CD4-positive, CD25-positive, alpha-beta regulatory T cell (primary cell): Measurements from ENCODE around the gene PLGLB1. TPM values are rescaled to one million over a fixed set of nuclear protein-coding genes. Genes with fewer than 3 reads are reported as not detected.
"Not testable (repeated sequence)": the region's sequence is repeated elsewhere in the genome, so short reads cannot be mapped to it uniquely, and the experiment has no call there.

Experiments
- ATAC-seq, 2 donors: fragments of 150-1000 bp; cut with Tn5 transposase; one replicate each; pipeline ENCODE4 v1.10.0; 2021; ENCODE audit warnings: low read depth in 2 of 2, moderate number of reproducible peaks in 2 of 2, moderate library complexity in 1 of 2
- DNase-seq, 3 donors: peaks; one replicate each; pipeline versions ENCODE4 v3.0.0 to v3.0.0-alpha.2; 2012 to 2022; ENCODE audit warnings: mixed read lengths in 1 of 3
- H3K27ac ChIP-seq: one replicate; pipeline ENCODE4 v1.7.0; 2013; ENCODE audit warnings: mild to moderate bottlenecking, low read length; ENCODE audit not compliant: insufficient read depth, poor library complexity, severe bottlenecking
- H3K27me3 ChIP-seq: one replicate; pipeline ENCODE4 v1.7.0; 2013; ENCODE audit warnings: low read length; ENCODE audit not compliant: control insufficient read depth, insufficient read depth
- H3K36me3 ChIP-seq: one replicate; pipeline ENCODE4 v1.7.0; 2013; ENCODE audit warnings: mild to moderate bottlenecking, low read length, moderate library complexity; ENCODE audit not compliant: control insufficient read depth, insufficient read depth
- H3K4me1 ChIP-seq: 2 replicates; pipeline ENCODE4 v1.7.0; 2013; ENCODE audit warnings: mild to moderate bottlenecking, low read length; ENCODE audit not compliant: insufficient read depth, control insufficient read depth, poor library complexity, severe bottlenecking
- H3K4me3 ChIP-seq: one replicate; pipeline ENCODE4 v1.7.0; 2013; ENCODE audit warnings: low read depth, mild to moderate bottlenecking, low read length, moderate library complexity
- H3K9me3 ChIP-seq, 2 experiments: 1 replicate in 1 of 2; 2 replicates in 1 of 2; pipeline ENCODE4 v1.7.0; 2013; ENCODE audit warnings: low read length in 2 of 2, mild to moderate bottlenecking in 1 of 2, moderate library complexity in 1 of 2; ENCODE audit not compliant: control insufficient read depth in 2 of 2
- H3K27ac Mint-ChIP-seq, 3 donors: one replicate each; pipeline ENCODE4 v1.8.0; 2020 to 2022; ENCODE audit warnings: mild to moderate bottlenecking in 3 of 3, mixed read lengths in 3 of 3, moderate library complexity in 2 of 3
- H3K27me3 Mint-ChIP-seq: one replicate; pipeline ENCODE4 v1.8.0; 2022; ENCODE audit warnings: mild to moderate bottlenecking, mixed read lengths
- H3K36me3 Mint-ChIP-seq: one replicate; pipeline ENCODE4 v1.8.0; 2020; ENCODE audit warnings: mixed read lengths
- H3K4me1 Mint-ChIP-seq, 4 donors: one replicate each; pipeline ENCODE4 v1.8.0; 2020 to 2022; ENCODE audit warnings: mixed read lengths in 4 of 4, mild to moderate bottlenecking in 1 of 4
- H3K4me3 Mint-ChIP-seq, 4 donors: one replicate each; pipeline ENCODE4 v1.8.0; 2020 to 2022; ENCODE audit warnings: mild to moderate bottlenecking in 4 of 4, mixed read lengths in 4 of 4, moderate library complexity in 3 of 4
- H3K9me3 Mint-ChIP-seq, 7 donors: one replicate each; pipeline ENCODE4 v1.8.0; 2020 to 2022; ENCODE audit warnings: mixed read lengths in 7 of 7, mild to moderate bottlenecking in 3 of 7, moderate library complexity in 2 of 7
- polyA plus RNA-seq, 4 donors: library from polyadenylated mRNA; unstranded; fragments of 300-500 nt; fragmentation: Illumina TruSeq; gene quantifications; one replicate each; pipeline ENCODE4 v1.2.3, GENCODE V29; 2021
- total RNA-seq: library from RNA; stranded (reverse); gene quantifications from one replicate; pipeline ENCODE4 v1.2.3, GENCODE V29; 2022

Gene PLGLB1
- total RNA-seq (8.2 TPM), polyA plus RNA-seq (1 to 10 TPM in 1 of 4 donors, under 1 TPM in 2, not detected in 1; 0.30 to 1.3 (median 1.00) TPM)

DNA sequence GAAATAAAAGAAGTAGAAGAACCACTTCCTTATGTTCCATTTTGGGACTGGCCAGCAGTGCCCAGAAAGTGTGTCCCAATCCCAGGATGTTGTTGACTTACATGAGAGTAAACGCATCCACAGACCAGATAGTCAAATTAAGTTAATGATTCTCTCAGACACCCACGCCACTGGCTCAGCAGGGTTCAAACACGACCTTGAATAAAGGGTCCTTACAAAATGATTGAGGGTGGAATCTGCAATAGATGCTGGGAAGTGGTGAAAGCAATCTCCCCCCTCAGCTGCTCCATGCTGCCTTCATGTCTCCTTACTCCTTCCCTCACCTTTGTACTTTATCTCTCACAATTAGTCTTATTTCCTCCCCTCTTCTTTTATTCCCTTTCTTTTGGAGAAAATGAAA lies at the start of gene PLGLB1:
TSS of gene PLGLB1 (minus strand) at position 101 of the 400 bp plus-strand sequence. CDS start at position 40, 61 bp downstream.
- H3K36me3 Mint-ChIP-seq, H3K4me3 ChIP-seq, H3K4me1 ChIP-seq, H3K4me3 Mint-ChIP-seq, H3K4me1 Mint-ChIP-seq, H3K27ac Mint-ChIP-seq, H3K27me3 Mint-ChIP-seq, H3K9me3 Mint-ChIP-seq, H3K36me3 ChIP-seq, H3K27me3 ChIP-seq, ATAC-seq, H3K9me3 ChIP-seq, DNase-seq, H3K27ac ChIP-seq: not testable (repeated sequence)

DNA sequence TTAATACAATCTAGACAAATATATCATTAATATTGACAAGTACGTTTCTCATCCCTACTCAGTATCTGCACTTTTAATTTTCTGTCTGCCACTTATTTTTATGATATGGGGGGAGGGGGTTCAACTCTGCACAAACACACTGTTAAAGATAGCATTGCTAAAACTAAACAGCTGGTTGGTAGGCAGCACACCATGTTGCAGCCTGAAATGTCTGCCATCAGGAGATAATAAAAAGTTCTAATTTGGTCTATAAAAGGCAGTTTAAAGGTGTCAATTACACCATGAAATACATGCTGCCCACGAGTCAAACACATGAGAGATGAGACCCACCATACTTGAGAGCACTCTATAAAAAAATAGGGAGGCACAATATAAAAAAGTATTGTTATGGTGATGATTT lies 42.7 kb upstream of the PLGLB1 start:
- H3K27me3 Mint-ChIP-seq, ATAC-seq, H3K36me3 Mint-ChIP-seq, H3K36me3 ChIP-seq, H3K9me3 ChIP-seq, H3K27me3 ChIP-seq, H3K27ac Mint-ChIP-seq, H3K4me3 ChIP-seq, H3K4me1 ChIP-seq, H3K9me3 Mint-ChIP-seq, H3K27ac ChIP-seq, H3K4me3 Mint-ChIP-seq, DNase-seq: not testable (repeated sequence)
- H3K4me1 Mint-ChIP-seq = peaks cover 3 to 23% (median 10%) of the 10 kb centered on the region in 4 donors

DNA sequence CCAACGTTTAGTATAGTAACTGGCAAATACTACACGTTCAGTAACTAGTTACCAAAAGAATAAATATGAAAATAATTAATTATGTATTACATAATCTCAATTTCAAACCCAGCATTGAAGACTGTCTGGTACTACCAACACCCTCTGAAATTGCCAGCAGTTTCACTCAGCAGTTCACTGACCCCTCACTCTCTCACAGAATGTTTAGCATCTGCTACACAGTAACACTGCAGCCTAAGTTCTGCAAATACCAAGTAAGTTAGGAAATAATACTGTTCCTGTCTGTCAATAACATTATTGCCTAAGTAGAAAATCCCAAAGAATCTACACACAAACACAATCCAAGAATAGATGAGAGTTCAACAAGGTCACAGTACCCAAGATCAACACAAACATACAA lies 41.8 kb upstream of the PLGLB1 start:
- ATAC-seq, H3K36me3 ChIP-seq, H3K27ac ChIP-seq, H3K4me3 ChIP-seq, DNase-seq, H3K4me3 Mint-ChIP-seq, H3K27ac Mint-ChIP-seq, H3K4me1 ChIP-seq, H3K27me3 ChIP-seq, H3K9me3 Mint-ChIP-seq, H3K36me3 Mint-ChIP-seq, H3K27me3 Mint-ChIP-seq, H3K9me3 ChIP-seq: not testable (repeated sequence)
- peaks cover 3 to 22% (median 10%) of the 10 kb centered on the region in 4 donors for H3K4me1 Mint-ChIP-seq

DNA sequence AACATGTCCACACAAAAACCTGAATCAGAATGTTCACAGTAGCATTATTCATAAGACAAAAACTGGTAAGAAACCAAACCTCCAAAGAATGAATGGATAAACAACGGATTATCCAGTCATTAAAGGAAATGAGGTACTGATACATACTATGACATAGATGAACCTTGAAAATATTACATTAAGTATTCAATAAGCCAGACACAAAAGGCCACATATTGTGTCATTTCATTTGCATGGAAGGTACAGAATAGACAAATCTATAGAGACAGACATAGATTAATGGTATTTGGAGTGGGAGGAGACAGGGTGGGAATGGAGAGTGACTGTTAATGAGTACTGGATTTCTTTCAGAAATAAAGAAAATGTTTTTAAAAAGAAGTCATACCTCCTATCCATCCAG lies 39.9 kb upstream of the PLGLB1 start:
- H3K27ac ChIP-seq, H3K4me3 ChIP-seq, H3K27ac Mint-ChIP-seq, DNase-seq, H3K9me3 Mint-ChIP-seq, H3K36me3 ChIP-seq, H3K9me3 ChIP-seq, H3K27me3 ChIP-seq, H3K4me1 ChIP-seq, H3K4me3 Mint-ChIP-seq, H3K36me3 Mint-ChIP-seq, H3K27me3 Mint-ChIP-seq, ATAC-seq, H3K4me1 Mint-ChIP-seq: not testable (repeated sequence)

DNA sequence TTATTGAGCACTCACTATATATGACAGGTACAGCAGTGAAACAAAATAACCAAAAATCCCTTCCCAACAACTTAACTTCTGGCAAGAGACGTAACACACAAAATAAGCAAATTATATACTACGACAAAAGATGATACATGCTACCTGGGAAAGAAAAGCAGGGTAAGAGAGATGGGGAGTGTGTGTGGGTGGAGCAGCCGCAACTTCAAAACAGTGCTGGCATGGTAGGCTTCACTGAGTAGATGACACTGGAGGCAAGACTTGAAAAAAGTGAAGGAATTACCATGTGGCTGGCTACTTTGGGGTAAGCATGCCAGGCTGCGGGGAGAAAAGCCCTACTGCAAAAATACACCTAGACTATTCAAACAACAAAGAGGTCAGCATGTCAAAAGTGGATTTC lies 36.0 kb upstream of the PLGLB1 start:
- H3K27me3 Mint-ChIP-seq, H3K4me1 ChIP-seq, H3K27ac Mint-ChIP-seq, H3K36me3 Mint-ChIP-seq, H3K36me3 ChIP-seq, H3K27me3 ChIP-seq, H3K4me3 ChIP-seq, H3K4me3 Mint-ChIP-seq, H3K9me3 ChIP-seq, ATAC-seq, H3K9me3 Mint-ChIP-seq, DNase-seq, H3K27ac ChIP-seq, H3K4me1 Mint-ChIP-seq: not testable (repeated sequence)

DNA sequence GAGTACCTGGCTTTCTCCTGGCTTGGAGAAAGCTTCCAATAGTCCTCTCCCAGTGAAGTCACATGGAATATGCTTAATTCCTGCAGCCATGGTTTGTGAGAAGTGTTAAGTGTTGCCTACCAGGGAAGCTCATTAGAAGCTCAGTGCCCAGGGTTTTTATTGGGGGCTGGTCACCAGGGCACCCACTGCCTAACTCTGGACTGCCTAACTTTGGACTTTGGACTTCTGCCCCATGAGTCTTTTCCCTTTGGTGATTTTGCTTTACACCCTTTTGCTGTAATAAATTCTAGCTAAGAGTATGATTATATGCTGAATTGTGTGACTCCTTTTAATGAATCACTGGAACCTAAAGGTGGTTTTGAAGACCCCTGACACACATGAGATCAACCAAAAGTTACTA lies 35.2 kb upstream of the PLGLB1 start:
- not testable (repeated sequence) for H3K36me3 Mint-ChIP-seq, H3K9me3 ChIP-seq, DNase-seq, ATAC-seq, H3K4me1 ChIP-seq, H3K4me3 ChIP-seq, H3K27me3 Mint-ChIP-seq, H3K4me3 Mint-ChIP-seq, H3K27ac ChIP-seq, H3K36me3 ChIP-seq, H3K27ac Mint-ChIP-seq, H3K4me1 Mint-ChIP-seq, H3K27me3 ChIP-seq, H3K9me3 Mint-ChIP-seq

DNA sequence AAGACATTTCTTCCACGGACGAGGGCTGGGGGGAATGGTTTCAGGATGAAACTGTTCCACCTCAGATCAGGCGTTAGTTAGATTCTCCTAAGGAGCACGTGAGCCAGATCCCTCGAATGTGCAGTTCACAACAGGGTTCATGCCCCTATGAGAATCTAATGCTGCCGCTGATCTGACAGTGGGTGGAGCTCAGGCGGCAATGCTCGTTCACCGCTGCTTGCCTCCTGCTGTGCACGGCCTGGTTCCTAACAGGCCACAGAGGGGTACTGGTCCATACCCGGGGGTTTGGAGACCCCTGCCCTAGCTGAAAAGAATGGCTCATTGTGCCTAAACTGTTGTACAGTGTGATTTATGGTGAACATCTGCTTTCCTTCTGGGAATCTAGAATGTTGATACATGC lies 34.8 kb upstream of the PLGLB1 start:
- H3K27ac Mint-ChIP-seq, ATAC-seq, H3K4me1 Mint-ChIP-seq: not testable (repeated sequence)

DNA sequence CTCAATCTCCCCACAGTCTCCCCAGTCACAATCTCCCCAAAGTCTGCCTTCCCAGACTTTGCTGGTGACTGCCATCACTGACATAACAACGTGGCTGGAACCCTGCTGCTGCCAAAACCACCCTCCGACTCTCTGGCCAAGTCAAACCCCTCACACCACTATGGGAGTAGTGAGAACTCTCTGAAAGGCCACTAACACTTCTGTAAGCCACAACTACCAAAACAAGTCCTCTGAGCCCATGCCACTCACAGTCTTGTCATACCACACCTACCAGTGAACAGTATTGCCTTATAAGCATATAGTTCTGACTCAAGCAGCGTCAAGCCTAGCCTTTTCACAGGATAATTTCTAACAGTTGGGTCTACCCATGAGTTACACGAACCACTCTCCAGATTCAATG lies 32.7 kb upstream of the PLGLB1 start:
- DNase-seq, H3K27me3 Mint-ChIP-seq, H3K9me3 ChIP-seq, H3K4me3 ChIP-seq, H3K36me3 ChIP-seq, H3K27me3 ChIP-seq, H3K4me1 ChIP-seq, H3K9me3 Mint-ChIP-seq, H3K27ac ChIP-seq, ATAC-seq, H3K4me3 Mint-ChIP-seq, H3K36me3 Mint-ChIP-seq, H3K4me1 Mint-ChIP-seq: not testable (repeated sequence)
- peak overlapping the region in 1 of 3 donors; percentile 62 for H3K27ac Mint-ChIP-seq

More for the DNA sequence above, 34.8 kb upstream of the PLGLB1 start:
- not testable (repeated sequence) for H3K4me3 ChIP-seq, H3K9me3 Mint-ChIP-seq, DNase-seq, H3K4me3 Mint-ChIP-seq, H3K27me3 ChIP-seq, H3K36me3 Mint-ChIP-seq, H3K27ac ChIP-seq, H3K36me3 ChIP-seq, H3K27me3 Mint-ChIP-seq, H3K4me1 ChIP-seq, H3K9me3 ChIP-seq
